Stomach (tissue), 4 donors: ENCODE measurements around the gene TANGO2.

Experiments
- CTCF ChIP-seq, 7 experiments: fragments of 450-650 bp in 4 of 7; fragments of 200-600 bp in 3 of 7; sonication (generic) in 3 of 7; IDR thresholded peaks; one replicate each; pipeline ENCODE4 v1.5.1; 2016 to 2019; ENCODE audit warnings: antibody characterized with exemption in 7 of 7, control low read depth in 2 of 7, mild to moderate bottlenecking in 1 of 7
- EP300 ChIP-seq: sonication (generic); formaldehyde crosslinking; IDR thresholded peaks from one replicate; pipeline ENCODE4 v1.6.1; 2017; ENCODE audit warnings: antibody characterized with exemption
- POLR2A ChIP-seq, 4 donors: fragments of 450-650 bp; IDR thresholded peaks; one replicate each; pipeline ENCODE4 v1.6.1; 2016; ENCODE audit warnings: antibody characterized with exemption in 4 of 4, control low read depth in 2 of 4, mild to moderate bottlenecking in 1 of 4, moderate library complexity in 1 of 4

- no peak for TF ChIP-seq CTCF (IDR thresholded peaks at IDR 0.05)
- no peak for TF ChIP-seq POLR2A (IDR thresholded peaks at IDR 0.05)
- TF ChIP-seq EP300: no peak
Observed at GRCh38 chr22:20099099-20099711, 78.3 kb downstream of the TANGO2 start.
